MM.1S (cell line): ENCODE data around the gene GFOD2.

Experiments
- DNase-seq: peaks from one replicate; pipeline ENCODE4 v3.0.0-alpha.2; 2015
- H2AFZ ChIP-seq: fragments of 300-600 bp; sonication (generic); 2 replicates; pipeline ENCODE4 v1.6.0; 2016; ENCODE audit warnings: antibody characterized with exemption, low read length
- H3F3A ChIP-seq: fragments of 300-600 bp; sonication (generic); 2 replicates; pipeline ENCODE4 v1.6.1; 2016; ENCODE audit warnings: mild to moderate bottlenecking, antibody characterized with exemption, low read length, moderate library complexity, mixed read lengths; ENCODE audit not compliant: insufficient read depth
- H3K27ac ChIP-seq: fragments of 300-600 bp; sonication (generic); 2 replicates; pipeline ENCODE4 v1.5.1; 2016; ENCODE audit warnings: mild to moderate bottlenecking, low read length
- H3K27me3 ChIP-seq: fragments of 300-600 bp; sonication (generic); replicated peaks from 2 replicates; pipeline ENCODE4 v1.6.0; 2016; ENCODE audit warnings: low read length; ENCODE audit not compliant: insufficient read depth
- H3K36me3 ChIP-seq: fragments of 300-600 bp; sonication (generic); replicated peaks from 2 replicates; pipeline ENCODE4 v1.6.1; 2016; ENCODE audit warnings: mild to moderate bottlenecking, low read length, mixed read lengths; ENCODE audit not compliant: insufficient read depth
- H3K4me1 ChIP-seq: fragments of 300-600 bp; sonication (generic); 2 replicates; pipeline ENCODE4 v1.6.1; 2016; ENCODE audit warnings: low read length, mixed read lengths
- H3K4me2 ChIP-seq: fragments of 300-600 bp; sonication (generic); 2 replicates; pipeline ENCODE4 v1.6.0; 2016; ENCODE audit warnings: low read depth, low read length
- H3K4me3 ChIP-seq: fragments of 300-600 bp; sonication (generic); 2 replicates; pipeline ENCODE4 v1.5.1; 2016; ENCODE audit warnings: low read length, mixed read lengths
- H3K79me2 ChIP-seq: fragments of 300-600 bp; sonication (generic); 2 replicates; pipeline ENCODE4 v1.6.1; 2016; ENCODE audit warnings: mixed run types, low read length, mixed read lengths
- H3K9ac ChIP-seq: fragments of 300-600 bp; sonication (generic); 2 replicates; pipeline ENCODE4 v1.6.1; 2016; ENCODE audit warnings: low read length, mixed read lengths
- H3K9me2 ChIP-seq: fragments of 300-600 bp; sonication (generic); replicated peaks from 2 replicates; pipeline ENCODE4 v1.6.1; 2016; ENCODE audit warnings: mild to moderate bottlenecking, low read length, mixed read lengths; ENCODE audit not compliant: insufficient read depth
- H3K9me3 ChIP-seq: fragments of 300-600 bp; sonication (generic); replicated peaks from 2 replicates; pipeline ENCODE4 v1.6.1; 2016; ENCODE audit warnings: mild to moderate bottlenecking, low read length, mixed read lengths; ENCODE audit not compliant: insufficient read depth
- H4K20me1 ChIP-seq: fragments of 300-600 bp; sonication (generic); 2 replicates; pipeline ENCODE4 v1.6.1; 2016; ENCODE audit warnings: mild to moderate bottlenecking, low read length, moderate library complexity, mixed read lengths; ENCODE audit not compliant: insufficient read depth
- EZH2 ChIP-seq: fragments of 300-600 bp; sonication (generic); optimal IDR thresholded peaks from 2 replicates; pipeline ENCODE3; 2017; ENCODE audit warnings: low read depth, mild to moderate bottlenecking, antibody characterized with exemption, low read length, mixed read lengths
- EZH2phosphoT487 ChIP-seq: fragments of 300-600 bp; sonication (generic); IDR thresholded peaks from 2 replicates; pipeline ENCODE4 v1.6.1; 2018; ENCODE audit warnings: antibody characterized with exemption, low read length
- TF ChIP-seq, protein P1 (sequence below): fragments of 300-600 bp; sonication (generic); IDR thresholded peaks from 2 replicates; pipeline ENCODE4 v1.5.1; 2016; ENCODE audit warnings: antibody characterized with exemption, low read length, mixed read lengths

The GFOD2 gene

GRCh38 chr16:67658849-67659674, 60.1 kb downstream of the GFOD2 start:
- no peak for DNase-seq
- Histone ChIP-seq H3K36me3 (no peaks in the 10 kb centered on the region), H3K79me2 (peaks cover 42% of the 10 kb centered on the region), H3K27me3 (no peaks in the 10 kb centered on the region), H3K4me2 (peak overlapping the region; percentile 93), H3K4me1 (peaks cover 13% of the 10 kb centered on the region), H3K9me2 (no peaks in the 10 kb centered on the region), H4K20me1 (no peaks in the 10 kb centered on the region), H3K9ac (peak overlapping the region; percentile 93), H3K27ac (peak overlapping the region; percentile 96; the same call in 1 of the 2 replicates), H3F3A (peaks cover 17% of the 10 kb centered on the region), H3K9me3 (no peaks in the 10 kb centered on the region), H3K4me3 (peak overlapping the region; percentile 93), H2AFZ (peak overlapping the region; percentile 72; the same call in 1 of the 2 replicates)
- TF ChIP-seq, protein P1, sequence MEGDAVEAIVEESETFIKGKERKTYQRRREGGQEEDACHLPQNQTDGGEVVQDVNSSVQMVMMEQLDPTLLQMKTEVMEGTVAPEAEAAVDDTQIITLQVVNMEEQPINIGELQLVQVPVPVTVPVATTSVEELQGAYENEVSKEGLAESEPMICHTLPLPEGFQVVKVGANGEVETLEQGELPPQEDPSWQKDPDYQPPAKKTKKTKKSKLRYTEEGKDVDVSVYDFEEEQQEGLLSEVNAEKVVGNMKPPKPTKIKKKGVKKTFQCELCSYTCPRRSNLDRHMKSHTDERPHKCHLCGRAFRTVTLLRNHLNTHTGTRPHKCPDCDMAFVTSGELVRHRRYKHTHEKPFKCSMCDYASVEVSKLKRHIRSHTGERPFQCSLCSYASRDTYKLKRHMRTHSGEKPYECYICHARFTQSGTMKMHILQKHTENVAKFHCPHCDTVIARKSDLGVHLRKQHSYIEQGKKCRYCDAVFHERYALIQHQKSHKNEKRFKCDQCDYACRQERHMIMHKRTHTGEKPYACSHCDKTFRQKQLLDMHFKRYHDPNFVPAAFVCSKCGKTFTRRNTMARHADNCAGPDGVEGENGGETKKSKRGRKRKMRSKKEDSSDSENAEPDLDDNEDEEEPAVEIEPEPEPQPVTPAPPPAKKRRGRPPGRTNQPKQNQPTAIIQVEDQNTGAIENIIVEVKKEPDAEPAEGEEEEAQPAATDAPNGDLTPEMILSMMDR: no peak
- TF ChIP-seq EZH2 (no peak), EZH2phosphoT487 (no peak)

GRCh38 chr16:67657751-67658518, 61.2 kb downstream of the GFOD2 start:
- H3K9me3 ChIP-seq: no peaks in the 10 kb centered on the region
- H3K79me2 ChIP-seq: peaks cover 42% of the 10 kb centered on the region
- no peak for DNase-seq
- TF ChIP-seq EZH2 (no peak), EZH2phosphoT487 (no peak)
- TF ChIP-seq, protein P1: no peak
- no peak overlapping the region for H3K9ac ChIP-seq
- no peaks in the 10 kb centered on the region for H3K27me3 ChIP-seq
- no peak overlapping the region for H2AFZ ChIP-seq
- H3K4me1 ChIP-seq: peaks cover 13% of the 10 kb centered on the region
- H3F3A ChIP-seq: peaks cover 17% of the 10 kb centered on the region
- H3K4me2 ChIP-seq: no peak overlapping the region
- no peaks in the 10 kb centered on the region for H3K9me2 ChIP-seq
- no peak overlapping the region for H3K27ac ChIP-seq
- no peaks in the 10 kb centered on the region for H4K20me1 ChIP-seq
- H3K36me3 ChIP-seq: no peaks in the 10 kb centered on the region
- H3K4me3 ChIP-seq: no peak overlapping the region

DNA sequence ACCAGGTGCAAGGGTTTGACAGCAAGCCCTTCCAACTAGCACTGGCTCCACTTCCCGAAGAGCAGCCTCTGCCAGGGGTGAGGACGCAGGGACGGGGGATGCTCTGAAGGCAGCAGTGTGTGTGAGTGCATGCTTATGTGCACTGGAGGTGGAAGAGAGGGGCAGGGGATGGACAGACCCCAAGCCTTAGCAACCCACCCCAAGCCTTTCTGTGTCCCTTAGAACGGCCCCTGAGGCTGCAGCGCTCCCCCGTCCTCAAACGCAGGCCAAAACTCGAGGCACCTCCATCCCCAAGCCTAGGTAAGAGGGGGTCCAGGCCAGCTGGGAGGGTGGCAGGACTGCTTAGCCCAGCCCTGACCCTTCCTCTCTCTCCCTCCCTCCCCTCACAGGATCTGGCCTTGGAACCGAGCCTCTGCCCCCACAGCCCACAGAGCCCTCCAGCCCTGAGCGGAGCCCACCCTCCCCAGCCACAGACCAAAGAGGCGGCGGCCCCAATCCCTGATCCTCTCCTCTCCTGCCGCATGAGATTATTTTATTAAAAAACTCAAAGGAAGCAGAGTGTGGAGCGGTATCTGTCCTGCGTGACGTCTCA, 62.0 kb downstream of the GFOD2 start:
- Histone ChIP-seq H3K9me2 (no peaks in the 10 kb centered on the region), H3K4me2 (no peak overlapping the region), H3K36me3 (no peaks in the 10 kb centered on the region)

More for the DNA sequence above, 62.0 kb downstream of the GFOD2 start:
- no peak overlapping the region for H3K27ac ChIP-seq
- H3K4me3 ChIP-seq: no peak overlapping the region
- H3K27me3 ChIP-seq: no peaks in the 10 kb centered on the region
- H3K9me3 ChIP-seq: no peaks in the 10 kb centered on the region
- no peaks in the 10 kb centered on the region for H4K20me1 ChIP-seq
- no peak overlapping the region for H2AFZ ChIP-seq
- peaks cover 17% of the 10 kb centered on the region for H3F3A ChIP-seq
- H3K4me1 ChIP-seq: peaks cover 13% of the 10 kb centered on the region
- DNase-seq: no peak
- TF ChIP-seq EZH2phosphoT487 (no peak), EZH2 (no peak)
- TF ChIP-seq, protein P1: no peak
- no peak overlapping the region for H3K9ac ChIP-seq
- H3K79me2 ChIP-seq: peaks cover 37% of the 10 kb centered on the region
